A673 (cell line): ENCODE results near the gene GPC6.

ENCODE experiments used
- CTCF ChIP-seq: fragments of 300-800, 200-600 bp; sonication (generic); conservative IDR thresholded peaks from 2 replicates; pipeline ENCODE4 v1.5.1; 2017; ENCODE audit warnings: low read depth, mild to moderate bottlenecking, antibody characterized with exemption, low read length, moderate library complexity, mixed read lengths
- EZH2 ChIP-seq: fragments of 200-600 bp; sonication (generic); IDR thresholded peaks from 2 replicates; pipeline ENCODE4 v1.6.1; 2017; ENCODE audit warnings: borderline replicate concordance, low read depth, mild to moderate bottlenecking, mixed read lengths, antibody characterized with exemption, low read length; ENCODE audit not compliant: poor library complexity, severe bottlenecking

GRCh38 chr13:93818345-93818744 is 591.7 kb downstream of the GPC6 start:
- no peak for TF ChIP-seq EZH2
- no peak for TF ChIP-seq CTCF
